Measurements from ENCODE around the gene CLTC.
A peak's percentile ranks its signal among the peaks of the same experiment; 100 is the strongest.

Gene CLTC

GRCh38 chr17:59626756-59627155 is 7.1 kb downstream of the CLTC start:
- no peaks in the 10 kb centered on the region for H3K9me3 Mint-ChIP-seq
- DNase-seq (no peak), ATAC-seq (no peak)
- no peaks in the 10 kb centered on the region for H3K27me3 Mint-ChIP-seq
- H3K4me3 Mint-ChIP-seq: no peak overlapping the region
- H3K27ac Mint-ChIP-seq: no peak overlapping the region
- peaks cover 72% of the 10 kb centered on the region for H3K4me1 Mint-ChIP-seq

GRCh38 chr17:59627274-59627673 is 7.6 kb downstream of the CLTC start:
- Mint-ChIP-seq H3K9me3 (no peaks in the 10 kb centered on the region), H3K4me1 (peaks cover 68% of the 10 kb centered on the region), H3K27me3 (no peaks in the 10 kb centered on the region), H3K27ac (no peak overlapping the region), H3K4me3 (no peak overlapping the region)
- ATAC-seq: no peak
- no peak for DNase-seq

GRCh38 chr17:59627770-59628171 is 8.1 kb downstream of the CLTC start:
- Mint-ChIP-seq H3K27ac (no peak overlapping the region), H3K27me3 (no peaks in the 10 kb centered on the region), H3K9me3 (no peaks in the 10 kb centered on the region), H3K4me1 (peaks cover 64% of the 10 kb centered on the region), H3K4me3 (peak overlapping the region in 1 of 2 donors; percentile 7)
- DNase-seq (no peak), ATAC-seq (peak; percentile 35)

- H3K4me3 Mint-ChIP-seq: no peak overlapping the region
- H3K27me3 Mint-ChIP-seq: no peaks in the 10 kb centered on the region
- H3K27ac Mint-ChIP-seq: no peak overlapping the region
Observed at GRCh38 chr17:59629174-59629573, 9.5 kb downstream of the CLTC start.

GRCh38 chr17:59631276-59631675 is 11.6 kb downstream of the CLTC start:
- H3K27ac Mint-ChIP-seq: peak overlapping the region in 1 of 2 donors; percentile 19
- no peak for DNase-seq
- no peak overlapping the region for H3K4me3 Mint-ChIP-seq
- no peaks in the 10 kb centered on the region for H3K9me3 Mint-ChIP-seq
- H3K4me1 Mint-ChIP-seq: peaks cover 71% of the 10 kb centered on the region
- ATAC-seq: no peak
- no peaks in the 10 kb centered on the region for H3K27me3 Mint-ChIP-seq

More at GRCh38 chr17:59629174-59629573, 9.5 kb downstream of the CLTC start:
- ATAC-seq: no peak
- no peak for DNase-seq
- Mint-ChIP-seq H3K9me3 (no peaks in the 10 kb centered on the region), H3K4me1 (peaks cover 68% of the 10 kb centered on the region)

- ATAC-seq (no peak), DNase-seq (no peak)
- H3K4me1 Mint-ChIP-seq: peaks cover 65% of the 10 kb centered on the region
- no peaks in the 10 kb centered on the region for H3K27me3 Mint-ChIP-seq
- no peak overlapping the region for H3K27ac Mint-ChIP-seq
- H3K4me3 Mint-ChIP-seq: no peak overlapping the region
- H3K9me3 Mint-ChIP-seq: no peaks in the 10 kb centered on the region
Observed at GRCh38 chr17:59632398-59632797, 12.7 kb downstream of the CLTC start.

GRCh38 chr17:59633658-59634359 is 14.1 kb downstream of the CLTC start:
- H3K4me1 Mint-ChIP-seq: peaks cover 59% of the 10 kb centered on the region
- no peaks in the 10 kb centered on the region for H3K9me3 Mint-ChIP-seq
- no peak overlapping the region for H3K4me3 Mint-ChIP-seq
- DNase-seq: no peak
- ATAC-seq: no peak
- no peak overlapping the region for H3K27ac Mint-ChIP-seq
- no peaks in the 10 kb centered on the region for H3K27me3 Mint-ChIP-seq

GRCh38 chr17:59634632-59635541 is 15.2 kb downstream of the CLTC start:
- ATAC-seq (peak; percentile 20), DNase-seq (no peak)
- Mint-ChIP-seq H3K4me1 (peaks cover 57% of the 10 kb centered on the region), H3K4me3 (no peak overlapping the region), H3K27ac (no peak overlapping the region), H3K9me3 (no peaks in the 10 kb centered on the region), H3K27me3 (no peaks in the 10 kb centered on the region)

GRCh38 chr17:59637611-59638310 is 18.1 kb downstream of the CLTC start:
- no peaks in the 10 kb centered on the region for H3K9me3 Mint-ChIP-seq
- no peaks in the 10 kb centered on the region for H3K27me3 Mint-ChIP-seq
- no peak overlapping the region for H3K4me3 Mint-ChIP-seq
- peaks cover 64% of the 10 kb centered on the region for H3K4me1 Mint-ChIP-seq
- ATAC-seq (no peak), DNase-seq (no peak)
- H3K27ac Mint-ChIP-seq: no peak overlapping the region

GRCh38 chr17:59638553-59638952 is 18.9 kb downstream of the CLTC start:
- Mint-ChIP-seq H3K4me1 (peaks cover 64% of the 10 kb centered on the region), H3K27me3 (no peaks in the 10 kb centered on the region), H3K27ac (no peak overlapping the region), H3K4me3 (no peak overlapping the region), H3K9me3 (no peaks in the 10 kb centered on the region)
- DNase-seq (no peak), ATAC-seq (no peak)

- Mint-ChIP-seq H3K27ac (peak overlapping the region in 1 of 2 donors; percentile 70), H3K9me3 (no peaks in the 10 kb centered on the region), H3K4me3 (peak overlapping the region; percentile 52 to 80), H3K27me3 (no peaks in the 10 kb centered on the region), H3K4me1 (peaks cover 44% of the 10 kb centered on the region)
- DNase-seq (peak in 1 of 2 donors; percentile 5), ATAC-seq (peak; percentile 100)
Observed at GRCh38 chr17:59641799-59642484, 22.2 kb downstream of the CLTC start.

- Mint-ChIP-seq H3K27me3 (no peaks in the 10 kb centered on the region), H3K9me3 (no peaks in the 10 kb centered on the region), H3K4me3 (no peak overlapping the region), H3K27ac (peak overlapping the region in 1 of 2 donors; percentile 70), H3K4me1 (peaks cover 43% of the 10 kb centered on the region)
- no peak for ATAC-seq
- DNase-seq: no peak
Observed at GRCh38 chr17:59642565-59642964, 22.9 kb downstream of the CLTC start.

- Mint-ChIP-seq H3K9me3 (no peaks in the 10 kb centered on the region), H3K4me3 (no peak overlapping the region), H3K4me1 (peaks cover 37% of the 10 kb centered on the region), H3K27ac (no peak overlapping the region), H3K27me3 (no peaks in the 10 kb centered on the region)
- DNase-seq (no peak), ATAC-seq (no peak)
Observed at GRCh38 chr17:59643159-59644140, 23.8 kb downstream of the CLTC start.

GRCh38 chr17:59647288-59647687 is 27.6 kb downstream of the CLTC start:
- peaks cover 39% of the 10 kb centered on the region for H3K4me1 Mint-ChIP-seq
- no peaks in the 10 kb centered on the region for H3K27me3 Mint-ChIP-seq
- no peak overlapping the region for H3K4me3 Mint-ChIP-seq
- no peaks in the 10 kb centered on the region for H3K9me3 Mint-ChIP-seq
- DNase-seq: no peak
- no peak for ATAC-seq
- H3K27ac Mint-ChIP-seq: no peak overlapping the region

All from stimulated activated naive CD8-positive, alpha-beta T cell treated with anti-CD3 and anti-CD28 coated beads, Interleukin-15, amount 100 ng/mL, for 72 hours (primary cell).